GM04503 (cell line): Measurements from ENCODE around the gene MAGI2.

ENCODE experiments used
- DNase-seq: peaks from one replicate; pipeline ENCODE4 v3.0.0-alpha.2; 2012; ENCODE audit warnings: low read depth

Gene MAGI2

GRCh38 chr7:78783179-78783962 is 670.1 kb downstream of the MAGI2 start:
- DNase-seq: no peak

GRCh38 chr7:78780560-78780959 is 672.9 kb downstream of the MAGI2 start:
- DNase-seq: no peak

GRCh38 chr7:78779788-78780187 is 673.7 kb downstream of the MAGI2 start:
- DNase-seq: no peak

- DNase-seq: no peak
These were observed 675.6 kb downstream of the MAGI2 start for GRCh38 chr7:78777829-78778228.

- DNase-seq: no peak
These were observed 682.8 kb downstream of the MAGI2 start for GRCh38 chr7:78770422-78771410.

GRCh38 chr7:78769481-78770101 is 683.9 kb downstream of the MAGI2 start:
- DNase-seq: no peak

- DNase-seq: no peak
These were observed 684.6 kb downstream of the MAGI2 start for GRCh38 chr7:78768859-78769258.

GRCh38 chr7:78765943-78766729 is 687.3 kb downstream of the MAGI2 start:
- DNase-seq: no peak

- DNase-seq: no peak
These were observed 688.9 kb downstream of the MAGI2 start for GRCh38 chr7:78764571-78764970.

GRCh38 chr7:78762625-78763024 is 690.8 kb downstream of the MAGI2 start:
- no peak for DNase-seq

- no peak for DNase-seq
These were observed 692.7 kb downstream of the MAGI2 start for GRCh38 chr7:78760620-78761355.

- no peak for DNase-seq
These were observed 700.9 kb downstream of the MAGI2 start for GRCh38 chr7:78752554-78752953.

GRCh38 chr7:78751253-78751652 is 702.2 kb downstream of the MAGI2 start:
- DNase-seq: no peak

GRCh38 chr7:78749052-78749746 is 704.3 kb downstream of the MAGI2 start:
- DNase-seq: no peak

GRCh38 chr7:78747592-78747991 is 705.9 kb downstream of the MAGI2 start:
- no peak for DNase-seq

- DNase-seq: no peak
These were observed 707.2 kb downstream of the MAGI2 start for GRCh38 chr7:78746301-78746700.

- no peak for DNase-seq
These were observed 710.8 kb downstream of the MAGI2 start for GRCh38 chr7:78742694-78743093.

- DNase-seq: no peak
These were observed 716.9 kb downstream of the MAGI2 start for GRCh38 chr7:78736548-78736947.

GRCh38 chr7:78734626-78735025 is 718.8 kb downstream of the MAGI2 start:
- DNase-seq: no peak

GRCh38 chr7:78720066-78720465 is 733.4 kb downstream of the MAGI2 start:
- DNase-seq: no peak
